Measurements from ENCODE around the gene AUTS2. TPM values are rescaled to one million over a fixed set of nuclear protein-coding genes. Genes with fewer than 3 reads are reported as not detected.
A peak's percentile ranks its signal among the peaks of the same experiment; 100 is the strongest.

AUTS2 gene
- total and polyA plus RNA-seq, 10 of the 15 experiments (the other 5 are each of a cell fraction or from before 2014, with no cell fraction given): 6.4 to 55.6 (median 21.6) TPM

DNA sequence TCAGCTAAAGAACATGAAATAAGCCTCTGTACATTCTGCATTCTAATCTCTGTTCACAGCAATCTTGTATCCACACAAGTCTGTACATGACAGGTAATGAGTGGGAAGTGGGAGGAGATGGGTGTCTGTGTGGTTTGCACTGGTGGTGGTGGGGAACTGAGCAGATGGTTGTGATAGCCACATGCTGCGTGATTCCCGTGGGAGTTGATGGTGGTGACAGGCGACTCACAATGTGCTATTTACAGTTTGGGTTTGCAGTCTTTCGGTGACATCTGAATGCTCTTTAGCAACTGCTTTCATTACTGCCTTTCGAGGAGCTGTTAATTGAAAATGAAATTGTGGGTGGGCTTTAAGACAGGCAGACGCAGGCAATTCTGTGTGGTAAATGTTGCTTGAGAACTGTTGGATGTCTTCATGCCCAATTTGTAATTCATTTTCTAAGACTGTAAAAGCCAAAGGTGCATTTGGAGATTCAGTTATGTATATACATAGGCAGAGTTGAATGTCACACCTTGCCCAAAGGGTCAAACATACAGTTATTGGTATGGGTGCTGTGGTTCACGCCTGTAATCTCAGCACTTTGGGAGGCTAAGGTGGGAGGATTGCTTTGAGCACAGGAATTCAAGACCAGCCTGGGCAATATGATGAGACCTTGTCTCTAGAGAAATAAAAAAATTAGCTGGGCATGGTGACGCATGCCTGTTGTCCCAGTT, 308.2 kb downstream of the AUTS2 start (continued):
- TF ChIP-seq, protein P1, sequence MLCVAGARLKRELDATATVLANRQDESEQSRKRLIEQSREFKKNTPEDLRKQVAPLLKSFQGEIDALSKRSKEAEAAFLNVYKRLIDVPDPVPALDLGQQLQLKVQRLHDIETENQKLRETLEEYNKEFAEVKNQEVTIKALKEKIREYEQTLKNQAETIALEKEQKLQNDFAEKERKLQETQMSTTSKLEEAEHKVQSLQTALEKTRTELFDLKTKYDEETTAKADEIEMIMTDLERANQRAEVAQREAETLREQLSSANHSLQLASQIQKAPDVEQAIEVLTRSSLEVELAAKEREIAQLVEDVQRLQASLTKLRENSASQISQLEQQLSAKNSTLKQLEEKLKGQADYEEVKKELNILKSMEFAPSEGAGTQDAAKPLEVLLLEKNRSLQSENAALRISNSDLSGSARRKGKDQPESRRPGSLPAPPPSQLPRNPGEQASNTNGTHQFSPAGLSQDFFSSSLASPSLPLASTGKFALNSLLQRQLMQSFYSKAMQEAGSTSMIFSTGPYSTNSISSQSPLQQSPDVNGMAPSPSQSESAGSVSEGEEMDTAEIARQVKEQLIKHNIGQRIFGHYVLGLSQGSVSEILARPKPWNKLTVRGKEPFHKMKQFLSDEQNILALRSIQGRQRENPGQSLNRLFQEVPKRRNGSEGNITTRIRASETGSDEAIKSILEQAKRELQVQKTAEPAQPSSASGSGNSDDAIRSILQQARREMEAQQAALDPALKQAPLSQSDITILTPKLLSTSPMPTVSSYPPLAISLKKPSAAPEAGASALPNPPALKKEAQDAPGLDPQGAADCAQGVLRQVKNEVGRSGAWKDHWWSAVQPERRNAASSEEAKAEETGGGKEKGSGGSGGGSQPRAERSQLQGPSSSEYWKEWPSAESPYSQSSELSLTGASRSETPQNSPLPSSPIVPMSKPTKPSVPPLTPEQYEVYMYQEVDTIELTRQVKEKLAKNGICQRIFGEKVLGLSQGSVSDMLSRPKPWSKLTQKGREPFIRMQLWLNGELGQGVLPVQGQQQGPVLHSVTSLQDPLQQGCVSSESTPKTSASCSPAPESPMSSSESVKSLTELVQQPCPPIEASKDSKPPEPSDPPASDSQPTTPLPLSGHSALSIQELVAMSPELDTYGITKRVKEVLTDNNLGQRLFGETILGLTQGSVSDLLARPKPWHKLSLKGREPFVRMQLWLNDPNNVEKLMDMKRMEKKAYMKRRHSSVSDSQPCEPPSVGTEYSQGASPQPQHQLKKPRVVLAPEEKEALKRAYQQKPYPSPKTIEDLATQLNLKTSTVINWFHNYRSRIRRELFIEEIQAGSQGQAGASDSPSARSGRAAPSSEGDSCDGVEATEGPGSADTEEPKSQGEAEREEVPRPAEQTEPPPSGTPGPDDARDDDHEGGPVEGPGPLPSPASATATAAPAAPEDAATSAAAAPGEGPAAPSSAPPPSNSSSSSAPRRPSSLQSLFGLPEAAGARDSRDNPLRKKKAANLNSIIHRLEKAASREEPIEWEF (IDR thresholded peaks at IDR 0.05; ENCODE audit: insufficient replicate concordance, low read depth, low read length): no peak
- TF ChIP-seq, protein P2, sequence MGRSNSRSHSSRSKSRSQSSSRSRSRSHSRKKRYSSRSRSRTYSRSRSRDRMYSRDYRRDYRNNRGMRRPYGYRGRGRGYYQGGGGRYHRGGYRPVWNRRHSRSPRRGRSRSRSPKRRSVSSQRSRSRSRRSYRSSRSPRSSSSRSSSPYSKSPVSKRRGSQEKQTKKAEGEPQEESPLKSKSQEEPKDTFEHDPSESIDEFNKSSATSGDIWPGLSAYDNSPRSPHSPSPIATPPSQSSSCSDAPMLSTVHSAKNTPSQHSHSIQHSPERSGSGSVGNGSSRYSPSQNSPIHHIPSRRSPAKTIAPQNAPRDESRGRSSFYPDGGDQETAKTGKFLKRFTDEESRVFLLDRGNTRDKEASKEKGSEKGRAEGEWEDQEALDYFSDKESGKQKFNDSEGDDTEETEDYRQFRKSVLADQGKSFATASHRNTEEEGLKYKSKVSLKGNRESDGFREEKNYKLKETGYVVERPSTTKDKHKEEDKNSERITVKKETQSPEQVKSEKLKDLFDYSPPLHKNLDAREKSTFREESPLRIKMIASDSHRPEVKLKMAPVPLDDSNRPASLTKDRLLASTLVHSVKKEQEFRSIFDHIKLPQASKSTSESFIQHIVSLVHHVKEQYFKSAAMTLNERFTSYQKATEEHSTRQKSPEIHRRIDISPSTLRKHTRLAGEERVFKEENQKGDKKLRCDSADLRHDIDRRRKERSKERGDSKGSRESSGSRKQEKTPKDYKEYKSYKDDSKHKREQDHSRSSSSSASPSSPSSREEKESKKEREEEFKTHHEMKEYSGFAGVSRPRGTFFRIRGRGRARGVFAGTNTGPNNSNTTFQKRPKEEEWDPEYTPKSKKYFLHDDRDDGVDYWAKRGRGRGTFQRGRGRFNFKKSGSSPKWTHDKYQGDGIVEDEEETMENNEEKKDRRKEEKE (IDR thresholded peaks at IDR 0.05): no peak
- peak; percentile 95 for TF ChIP-seq BCL11A (IDR thresholded peaks at IDR 0.05; ENCODE audit: low read depth, low read length)
- TF ChIP-seq, protein P3, sequence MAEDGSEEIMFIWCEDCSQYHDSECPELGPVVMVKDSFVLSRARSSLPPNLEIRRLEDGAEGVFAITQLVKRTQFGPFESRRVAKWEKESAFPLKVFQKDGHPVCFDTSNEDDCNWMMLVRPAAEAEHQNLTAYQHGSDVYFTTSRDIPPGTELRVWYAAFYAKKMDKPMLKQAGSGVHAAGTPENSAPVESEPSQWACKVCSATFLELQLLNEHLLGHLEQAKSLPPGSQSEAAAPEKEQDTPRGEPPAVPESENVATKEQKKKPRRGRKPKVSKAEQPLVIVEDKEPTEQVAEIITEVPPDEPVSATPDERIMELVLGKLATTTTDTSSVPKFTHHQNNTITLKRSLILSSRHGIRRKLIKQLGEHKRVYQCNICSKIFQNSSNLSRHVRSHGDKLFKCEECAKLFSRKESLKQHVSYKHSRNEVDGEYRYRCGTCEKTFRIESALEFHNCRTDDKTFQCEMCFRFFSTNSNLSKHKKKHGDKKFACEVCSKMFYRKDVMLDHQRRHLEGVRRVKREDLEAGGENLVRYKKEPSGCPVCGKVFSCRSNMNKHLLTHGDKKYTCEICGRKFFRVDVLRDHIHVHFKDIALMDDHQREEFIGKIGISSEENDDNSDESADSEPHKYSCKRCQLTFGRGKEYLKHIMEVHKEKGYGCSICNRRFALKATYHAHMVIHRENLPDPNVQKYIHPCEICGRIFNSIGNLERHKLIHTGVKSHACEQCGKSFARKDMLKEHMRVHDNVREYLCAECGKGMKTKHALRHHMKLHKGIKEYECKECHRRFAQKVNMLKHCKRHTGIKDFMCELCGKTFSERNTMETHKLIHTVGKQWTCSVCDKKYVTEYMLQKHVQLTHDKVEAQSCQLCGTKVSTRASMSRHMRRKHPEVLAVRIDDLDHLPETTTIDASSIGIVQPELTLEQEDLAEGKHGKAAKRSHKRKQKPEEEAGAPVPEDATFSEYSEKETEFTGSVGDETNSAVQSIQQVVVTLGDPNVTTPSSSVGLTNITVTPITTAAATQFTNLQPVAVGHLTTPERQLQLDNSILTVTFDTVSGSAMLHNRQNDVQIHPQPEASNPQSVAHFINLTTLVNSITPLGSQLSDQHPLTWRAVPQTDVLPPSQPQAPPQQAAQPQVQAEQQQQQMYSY (CRISPR knock-in tag; IDR thresholded peaks at IDR 0.05): no peak
- TF ChIP-seq, protein P4, sequence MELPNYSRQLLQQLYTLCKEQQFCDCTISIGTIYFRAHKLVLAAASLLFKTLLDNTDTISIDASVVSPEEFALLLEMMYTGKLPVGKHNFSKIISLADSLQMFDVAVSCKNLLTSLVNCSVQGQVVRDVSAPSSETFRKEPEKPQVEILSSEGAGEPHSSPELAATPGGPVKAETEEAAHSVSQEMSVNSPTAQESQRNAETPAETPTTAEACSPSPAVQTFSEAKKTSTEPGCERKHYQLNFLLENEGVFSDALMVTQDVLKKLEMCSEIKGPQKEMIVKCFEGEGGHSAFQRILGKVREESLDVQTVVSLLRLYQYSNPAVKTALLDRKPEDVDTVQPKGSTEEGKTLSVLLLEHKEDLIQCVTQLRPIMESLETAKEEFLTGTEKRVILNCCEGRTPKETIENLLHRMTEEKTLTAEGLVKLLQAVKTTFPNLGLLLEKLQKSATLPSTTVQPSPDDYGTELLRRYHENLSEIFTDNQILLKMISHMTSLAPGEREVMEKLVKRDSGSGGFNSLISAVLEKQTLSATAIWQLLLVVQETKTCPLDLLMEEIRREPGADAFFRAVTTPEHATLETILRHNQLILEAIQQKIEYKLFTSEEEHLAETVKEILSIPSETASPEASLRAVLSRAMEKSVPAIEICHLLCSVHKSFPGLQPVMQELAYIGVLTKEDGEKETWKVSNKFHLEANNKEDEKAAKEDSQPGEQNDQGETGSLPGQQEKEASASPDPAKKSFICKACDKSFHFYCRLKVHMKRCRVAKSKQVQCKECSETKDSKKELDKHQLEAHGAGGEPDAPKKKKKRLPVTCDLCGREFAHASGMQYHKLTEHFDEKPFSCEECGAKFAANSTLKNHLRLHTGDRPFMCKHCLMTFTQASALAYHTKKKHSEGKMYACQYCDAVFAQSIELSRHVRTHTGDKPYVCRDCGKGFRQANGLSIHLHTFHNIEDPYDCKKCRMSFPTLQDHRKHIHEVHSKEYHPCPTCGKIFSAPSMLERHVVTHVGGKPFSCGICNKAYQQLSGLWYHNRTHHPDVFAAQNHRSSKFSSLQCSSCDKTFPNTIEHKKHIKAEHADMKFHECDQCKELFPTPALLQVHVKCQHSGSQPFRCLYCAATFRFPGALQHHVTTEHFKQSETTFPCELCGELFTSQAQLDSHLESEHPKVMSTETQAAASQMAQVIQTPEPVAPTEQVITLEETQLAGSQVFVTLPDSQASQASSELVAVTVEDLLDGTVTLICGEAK (IDR thresholded peaks at IDR 0.05; ENCODE audit: borderline replicate concordance): no peak; the same call in 1 of the 2 replicates
- TF ChIP-seq STAT1 (conservative IDR thresholded peaks at IDR 0.05): no peak
- no peak for TF ChIP-seq ZSCAN29 (IDR thresholded peaks at IDR 0.05)
- no peak for TF ChIP-seq GABPA (IDR thresholded peaks at IDR 0.05; ENCODE audit: low read depth)
- no peak for TF ChIP-seq SREBF1 (IDR thresholded peaks at IDR 0.05; ENCODE audit: low read length)
- no peak; the same call in 1 of the 2 replicates for TF ChIP-seq FOXK2 (IDR thresholded peaks at IDR 0.05)
- TF ChIP-seq, protein P5, sequence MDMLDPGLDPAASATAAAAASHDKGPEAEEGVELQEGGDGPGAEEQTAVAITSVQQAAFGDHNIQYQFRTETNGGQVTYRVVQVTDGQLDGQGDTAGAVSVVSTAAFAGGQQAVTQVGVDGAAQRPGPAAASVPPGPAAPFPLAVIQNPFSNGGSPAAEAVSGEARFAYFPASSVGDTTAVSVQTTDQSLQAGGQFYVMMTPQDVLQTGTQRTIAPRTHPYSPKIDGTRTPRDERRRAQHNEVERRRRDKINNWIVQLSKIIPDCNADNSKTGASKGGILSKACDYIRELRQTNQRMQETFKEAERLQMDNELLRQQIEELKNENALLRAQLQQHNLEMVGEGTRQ (IDR thresholded peaks at IDR 0.05; ENCODE audit: borderline replicate concordance, low read depth, low read length): no peak

Measured in GM12878 (cell line).